Ovary (tissue), 3 donors: ENCODE measurements around the gene STIM2.

ENCODE experiments used
- EP300 ChIP-seq: sonication (generic); formaldehyde crosslinking; IDR thresholded peaks from one replicate; pipeline ENCODE4 v1.6.1; 2017; ENCODE audit warnings: antibody characterized with exemption
- POLR2A ChIP-seq: fragments of 450-650 bp; IDR thresholded peaks from one replicate; pipeline ENCODE4 v1.6.1; 2017; ENCODE audit warnings: antibody characterized with exemption, mild to moderate bottlenecking, moderate library complexity
- TF ChIP-seq, protein P1 (sequence below), 3 donors: fragments of 450-650 bp in 2 of 3; fragments of 200-600 bp in 1 of 3; IDR thresholded peaks; one replicate each; pipeline versions ENCODE4 v1.5.1 to v1.8.0; 2016 to 2022; ENCODE audit warnings: antibody characterized with exemption in 3 of 3, mild to moderate bottlenecking in 1 of 3
- donor health status: DM: no; HTN: no; CAD: no.

DNA sequence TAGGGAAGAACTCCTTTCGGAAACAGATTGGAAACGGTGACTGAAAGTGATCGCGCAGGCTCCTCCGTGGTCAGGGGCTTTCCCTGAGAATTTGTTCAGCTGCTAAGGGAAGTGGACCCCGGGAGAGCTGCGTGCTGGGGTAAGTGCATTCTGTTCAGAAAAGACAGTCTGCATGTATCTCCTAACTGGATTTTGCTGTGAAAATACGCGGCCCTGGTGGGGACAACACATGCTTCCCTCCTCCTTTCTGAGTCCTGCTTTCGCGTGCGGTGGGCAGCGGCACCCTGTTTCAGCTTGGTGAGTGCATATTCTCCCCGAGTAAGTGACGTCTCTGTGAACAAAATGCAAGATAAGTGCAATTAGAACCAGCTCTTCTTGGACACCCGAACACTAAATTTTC lies 195.6 kb downstream of the STIM2 start:
- TF ChIP-seq POLR2A (no peak), EP300 (no peak)
- TF ChIP-seq, protein P1, sequence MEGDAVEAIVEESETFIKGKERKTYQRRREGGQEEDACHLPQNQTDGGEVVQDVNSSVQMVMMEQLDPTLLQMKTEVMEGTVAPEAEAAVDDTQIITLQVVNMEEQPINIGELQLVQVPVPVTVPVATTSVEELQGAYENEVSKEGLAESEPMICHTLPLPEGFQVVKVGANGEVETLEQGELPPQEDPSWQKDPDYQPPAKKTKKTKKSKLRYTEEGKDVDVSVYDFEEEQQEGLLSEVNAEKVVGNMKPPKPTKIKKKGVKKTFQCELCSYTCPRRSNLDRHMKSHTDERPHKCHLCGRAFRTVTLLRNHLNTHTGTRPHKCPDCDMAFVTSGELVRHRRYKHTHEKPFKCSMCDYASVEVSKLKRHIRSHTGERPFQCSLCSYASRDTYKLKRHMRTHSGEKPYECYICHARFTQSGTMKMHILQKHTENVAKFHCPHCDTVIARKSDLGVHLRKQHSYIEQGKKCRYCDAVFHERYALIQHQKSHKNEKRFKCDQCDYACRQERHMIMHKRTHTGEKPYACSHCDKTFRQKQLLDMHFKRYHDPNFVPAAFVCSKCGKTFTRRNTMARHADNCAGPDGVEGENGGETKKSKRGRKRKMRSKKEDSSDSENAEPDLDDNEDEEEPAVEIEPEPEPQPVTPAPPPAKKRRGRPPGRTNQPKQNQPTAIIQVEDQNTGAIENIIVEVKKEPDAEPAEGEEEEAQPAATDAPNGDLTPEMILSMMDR (IDR thresholded peaks at IDR 0.05): no peak
